ENCODE measurements around the gene DCUN1D1.

The DCUN1D1 gene

GRCh38 chr3:182971637-182972036 is 8.7 kb downstream of the DCUN1D1 start:
- DNase-seq (ENCODE audit: low read depth): no peak

DNA sequence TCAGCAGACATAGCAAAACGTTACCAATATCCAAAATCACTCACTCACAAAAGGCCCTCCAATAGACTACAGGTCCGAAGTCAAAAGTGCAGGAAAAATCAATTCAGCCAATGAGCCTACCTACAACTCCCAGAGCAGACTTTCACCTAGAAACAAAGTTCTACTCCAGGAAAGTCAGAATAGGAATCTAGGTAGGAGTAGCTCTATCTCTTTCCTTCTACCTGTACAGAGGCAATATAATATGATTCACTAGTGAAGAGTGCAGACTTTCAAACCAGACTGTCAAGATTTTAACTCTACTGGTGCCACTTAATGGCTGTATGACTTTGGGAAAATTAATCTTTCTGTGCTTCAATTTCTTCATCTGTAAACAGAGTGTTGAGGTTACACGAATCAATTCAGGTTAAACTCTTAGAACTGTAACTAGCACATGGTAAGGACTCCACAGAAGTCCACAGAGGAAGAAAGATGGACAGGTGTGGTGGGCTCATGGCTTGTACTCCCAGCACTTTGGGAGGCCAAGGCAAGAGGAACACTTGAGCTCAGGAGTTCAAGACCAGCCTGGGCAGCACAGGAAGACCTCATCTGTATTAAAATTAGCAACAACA is 9.4 kb downstream of the DCUN1D1 start:
- DNase-seq (ENCODE audit: low read depth): no peak

DNA sequence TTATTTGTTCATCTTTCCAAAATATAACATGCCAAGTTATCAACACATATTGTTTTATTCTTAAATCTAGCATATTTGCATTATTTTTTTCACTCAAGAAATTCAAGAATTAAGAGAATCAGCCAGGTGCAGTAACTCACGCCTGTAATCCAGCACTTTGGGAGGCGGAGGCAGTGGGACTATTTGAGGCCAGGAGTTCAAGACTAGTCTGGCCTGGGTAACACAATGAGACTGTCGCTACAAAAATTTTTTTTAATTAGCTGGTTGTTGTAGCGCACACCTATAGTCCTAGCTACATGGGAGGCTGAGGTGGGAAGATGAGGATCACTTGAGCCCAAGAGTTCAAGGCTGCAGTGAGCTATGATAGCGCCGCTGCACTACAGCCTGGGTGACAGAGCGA is 10.5 kb downstream of the DCUN1D1 start:
- no peak for DNase-seq (ENCODE audit: low read depth)

GRCh38 chr3:182969277-182969676 is 11.1 kb downstream of the DCUN1D1 start:
- no peak for DNase-seq (ENCODE audit: low read depth)

- no peak for DNase-seq (ENCODE audit: low read depth)
Observed at GRCh38 chr3:182967218-182968204, 12.8 kb downstream of the DCUN1D1 start.

GRCh38 chr3:182965861-182966366 is 14.4 kb downstream of the DCUN1D1 start:
- DNase-seq (ENCODE audit: low read depth): no peak

DNA sequence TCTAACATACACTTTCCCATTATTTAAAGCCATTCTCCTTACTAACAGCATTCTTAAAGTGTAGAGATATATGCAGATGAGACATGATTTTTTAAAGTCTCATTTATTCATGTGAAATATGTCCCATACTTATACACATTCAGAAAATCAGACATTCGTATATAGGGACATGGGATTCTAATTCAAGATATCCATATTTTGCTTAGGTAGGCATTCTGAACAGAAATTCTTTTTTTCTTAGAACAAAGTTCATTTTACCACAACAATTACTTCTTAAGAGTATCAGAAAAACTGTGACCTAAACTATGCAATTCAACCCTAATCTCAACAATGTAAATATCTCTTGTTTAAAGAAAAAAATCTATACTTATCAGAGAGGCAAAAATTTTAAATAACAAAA is 16.2 kb downstream of the DCUN1D1 start:
- no peak for DNase-seq (ENCODE audit: low read depth)

DNA sequence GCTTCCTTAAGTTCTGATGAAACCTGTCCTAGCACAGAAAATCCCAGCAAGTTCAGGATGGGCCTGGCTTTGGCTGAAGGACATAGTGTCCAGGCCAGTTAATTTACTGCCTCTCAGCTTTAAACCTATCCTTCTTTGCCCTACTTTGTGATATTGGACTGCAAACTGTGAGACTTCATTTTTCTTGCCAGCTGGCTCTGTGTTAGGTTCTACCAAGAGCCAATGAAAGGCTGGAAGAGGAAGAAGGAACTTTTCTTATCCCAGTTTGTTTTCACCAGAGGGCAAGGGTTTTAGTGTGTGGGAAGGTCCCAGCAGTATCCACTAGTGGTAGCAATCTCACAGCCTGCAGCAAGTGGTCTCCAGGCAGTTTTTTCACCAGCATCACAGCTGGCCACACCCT is 18.2 kb downstream of the DCUN1D1 start:
- no peak for DNase-seq (ENCODE audit: low read depth)

DNA sequence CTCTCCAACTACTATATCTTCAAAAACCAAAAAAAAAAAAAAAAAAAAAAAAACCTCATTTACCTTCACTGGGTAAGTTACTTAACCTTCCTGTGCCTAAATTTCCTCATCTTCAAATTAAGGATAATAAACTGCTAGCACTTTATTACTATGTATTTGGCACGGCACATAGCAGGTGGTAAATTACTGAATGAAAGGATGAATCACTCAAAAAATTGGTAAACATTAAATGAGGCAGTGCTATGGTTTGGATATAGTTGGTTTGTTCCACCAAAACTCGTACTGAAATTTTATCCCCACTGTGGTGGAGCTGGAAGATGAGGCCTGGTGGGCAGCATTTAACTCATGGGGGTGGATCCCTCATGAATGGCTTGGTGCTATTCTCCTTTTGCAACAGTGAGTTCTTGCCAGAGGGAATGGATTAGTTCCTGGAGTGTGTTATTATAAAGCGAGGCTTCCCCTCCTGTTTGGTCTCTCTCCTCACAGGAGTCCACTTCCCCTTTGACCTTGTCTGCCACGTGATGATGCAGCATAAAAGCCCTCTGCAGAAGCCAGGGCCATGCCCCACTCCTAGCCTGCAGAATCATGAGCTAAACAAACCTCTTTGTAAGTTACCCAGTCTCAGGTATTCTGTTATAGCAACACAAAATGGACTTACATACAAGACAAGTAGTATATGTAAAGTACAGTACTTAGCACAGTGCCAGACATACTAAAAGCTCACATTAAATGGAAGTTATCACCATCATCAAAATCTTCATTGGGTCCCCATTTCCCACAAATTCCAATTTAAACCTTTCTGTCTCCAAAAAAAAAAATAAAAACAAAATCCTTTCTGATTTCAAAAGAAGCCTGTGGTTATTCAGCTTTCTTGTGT is 20.6 kb downstream of the DCUN1D1 start:
- no peak for DNase-seq (ENCODE audit: low read depth)

DNA sequence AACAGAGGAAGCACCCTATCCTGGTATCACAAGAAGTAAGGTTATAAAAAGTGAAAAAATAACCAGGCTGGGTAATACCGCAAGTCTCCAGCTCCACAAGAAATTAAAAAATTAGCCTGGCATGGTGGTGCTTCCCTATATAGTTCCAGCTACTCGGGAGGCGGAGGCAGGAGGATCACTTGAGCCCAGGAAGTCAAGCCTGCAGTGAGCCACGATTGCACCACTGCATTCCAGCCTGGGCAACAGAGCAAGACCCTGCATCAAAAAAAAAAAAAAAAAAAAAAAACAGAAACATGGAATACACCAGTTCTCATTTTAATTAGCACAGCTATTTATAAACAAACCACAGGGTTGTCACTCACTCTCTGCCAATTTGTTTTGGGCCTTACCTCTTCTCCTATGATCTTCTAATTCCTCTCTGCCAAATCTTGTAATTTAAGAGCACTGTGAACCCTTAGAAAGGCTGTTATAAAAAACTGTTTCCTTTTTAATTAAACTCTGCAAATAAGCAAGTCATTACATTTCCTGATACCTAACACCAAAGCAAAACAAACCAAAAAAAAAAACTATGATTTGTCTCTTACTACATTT is 22.6 kb downstream of the DCUN1D1 start:
- no peak for DNase-seq (ENCODE audit: low read depth)

- DNase-seq (ENCODE audit: low read depth): no peak
Observed at GRCh38 chr3:182957226-182957625, 23.1 kb downstream of the DCUN1D1 start.

GRCh38 chr3:182954553-182955235 is 25.6 kb downstream of the DCUN1D1 start:
- DNase-seq (ENCODE audit: low read depth): no peak

- DNase-seq (ENCODE audit: low read depth): no peak
Observed at GRCh38 chr3:182949688-182950087, 30.6 kb downstream of the DCUN1D1 start.

GRCh38 chr3:182948305-182948704 is 32.0 kb downstream of the DCUN1D1 start:
- DNase-seq (ENCODE audit: low read depth): no peak

- DNase-seq (ENCODE audit: low read depth): no peak
Observed at GRCh38 chr3:182947888-182948287, 32.5 kb downstream of the DCUN1D1 start.

DNA sequence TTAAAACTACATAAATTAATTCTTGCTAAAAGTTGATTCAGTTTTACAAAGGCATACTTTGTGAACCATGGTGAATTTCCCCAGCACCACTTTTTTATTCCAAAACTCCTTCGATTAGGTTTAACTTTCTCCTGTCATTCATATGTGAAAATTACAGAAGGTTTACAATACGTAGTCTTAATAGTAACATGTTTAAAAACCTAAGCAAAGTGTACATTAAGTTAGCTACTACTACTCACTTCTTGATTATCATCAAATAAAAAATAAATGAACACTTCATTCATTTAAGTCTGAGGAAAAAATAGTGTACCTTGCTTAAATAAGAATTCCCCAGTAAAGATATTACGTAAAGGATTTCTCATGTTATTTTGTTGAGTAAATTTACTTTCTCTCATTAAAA is 38.6 kb downstream of the DCUN1D1 start:
- DNase-seq (ENCODE audit: low read depth): no peak

GRCh38 chr3:182940266-182940808 is 40.0 kb downstream of the DCUN1D1 start:
- DNase-seq (ENCODE audit: low read depth): no peak

DNA sequence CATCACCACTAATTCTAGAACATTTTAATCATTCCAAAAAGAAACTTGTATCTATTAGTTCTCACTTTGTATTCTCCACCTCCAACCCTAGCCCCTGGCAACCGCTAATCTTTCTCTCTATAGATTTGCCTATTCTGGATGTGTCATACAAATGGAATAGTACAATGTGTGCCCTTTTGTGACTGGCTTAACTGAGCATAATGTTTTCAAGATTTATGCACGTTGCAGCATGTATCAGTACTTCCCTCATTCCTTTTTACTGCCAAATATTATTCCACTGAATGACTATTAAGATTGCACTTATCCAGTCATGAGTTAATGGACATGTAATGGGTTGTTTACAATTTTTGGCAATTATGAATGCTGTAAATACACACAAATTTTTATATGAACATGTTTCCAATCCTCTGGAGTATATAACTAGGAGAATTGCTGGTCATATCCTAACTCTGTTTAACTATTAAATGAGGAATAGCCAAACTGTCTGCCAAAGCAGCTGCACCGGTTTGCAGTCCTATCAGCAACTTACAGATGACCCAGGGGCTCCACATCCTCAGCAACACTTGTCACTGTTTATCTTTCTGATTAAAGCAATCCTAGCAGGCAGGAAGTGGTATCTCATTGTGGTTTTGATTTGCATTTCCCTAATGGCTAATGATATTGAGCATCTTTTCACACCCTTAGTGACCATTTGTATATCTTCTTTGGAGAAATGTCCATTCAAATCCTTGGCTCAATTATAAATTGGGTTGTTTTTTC is 42.9 kb downstream of the DCUN1D1 start:
- no peak for DNase-seq (ENCODE audit: low read depth)

DNA sequence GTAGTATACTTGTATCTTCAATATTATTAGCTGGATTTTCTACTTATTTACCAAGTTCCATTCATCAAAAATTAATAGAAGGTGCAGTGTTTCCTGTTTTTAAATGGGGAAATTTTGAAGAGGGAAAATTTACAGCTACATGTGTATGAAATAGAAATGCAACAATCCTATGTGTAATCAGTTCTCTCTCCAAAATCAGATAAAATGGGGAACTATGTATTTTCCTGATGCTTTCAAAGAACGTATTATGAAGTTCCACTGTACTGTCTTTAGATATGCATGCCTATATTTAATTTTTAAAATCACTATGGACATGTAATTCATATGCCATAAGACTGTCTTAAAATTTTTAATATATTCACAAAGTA is 43.4 kb downstream of the DCUN1D1 start:
- DNase-seq (ENCODE audit: low read depth): no peak

- no peak for DNase-seq (ENCODE audit: low read depth)
Observed at GRCh38 chr3:182936239-182936917, 44.0 kb downstream of the DCUN1D1 start.

All from stimulated activated CD8-positive, alpha-beta memory T cell treated with anti-CD3 and anti-CD28 coated beads, Interleukin-15, amount 100 ng/mL, for 24 hours (primary cell).